Tibial artery (tissue), 4 donors: ENCODE measurements around the gene PRKD1.
A peak's percentile ranks its signal among the peaks of the same experiment; 100 is the strongest.

Experiments
- DNase-seq, 2 donors: peaks; one replicate each; pipeline ENCODE4 v3.0.0-alpha.2; 2019
- H3K27ac ChIP-seq, 2 donors: fragments of 200-600 bp; sonication (generic) in 1 of 2; 1 replicate in 1 of 2; 2 replicates in 1 of 2; pipeline ENCODE4 v1.5.1; 2018 to 2019; ENCODE audit warnings: mild to moderate bottlenecking in 1 of 2
- H3K27me3 ChIP-seq, 2 donors: fragments of 200-600 bp; sonication (generic) in 1 of 2; one replicate each; pipeline versions ENCODE4 v1.5.1 to v1.6.0; 2016 to 2019
- H3K36me3 ChIP-seq, 3 donors: fragments of 200-600 bp; sonication (generic) in 2 of 3; one replicate each; pipeline ENCODE4 v1.5.1; 2016 to 2019; ENCODE audit warnings: mild to moderate bottlenecking in 2 of 3
- H3K4me1 ChIP-seq, 4 donors: fragments of 200-600 bp; sonication (generic) in 2 of 4; 1 replicate in 3 of 4; 2 replicates in 1 of 4; pipeline ENCODE4 v1.5.1; 2016 to 2019
- H3K4me3 ChIP-seq, 2 donors: fragments of 200-600 bp; sonication (generic) in 1 of 2; 1 replicate in 1 of 2; 2 replicates in 1 of 2; pipeline ENCODE4 v1.5.1; 2018 to 2019; ENCODE audit warnings: mild to moderate bottlenecking in 2 of 2
- H3K9me3 ChIP-seq, 3 donors: fragments of 200-600 bp; sonication (generic) in 1 of 3; one replicate each; pipeline ENCODE4 v1.5.1; 2016 to 2019
- CTCF ChIP-seq, 2 experiments: fragments of 200-600 bp in 1 of 2; fragments of 450-650 bp in 1 of 2; IDR thresholded peaks; one replicate each; pipeline ENCODE4 v1.5.1; 2017 to 2019; ENCODE audit warnings: antibody characterized with exemption in 2 of 2, mild to moderate bottlenecking in 1 of 2, moderate library complexity in 1 of 2
- intact Hi-C: fragments of 100-400 bp; cut with DNase I; formaldehyde crosslinking; loops from one replicate; pipeline ENCODE4 v1.15.0; 2023; ENCODE audit warnings: low total_unique reads

The PRKD1 gene

GRCh38 chr14:29587761-29588470 lies 339.7 kb downstream of the PRKD1 start:
- Histone ChIP-seq H3K36me3 (no peaks in the 10 kb centered on the region), H3K9me3 (no peaks in the 10 kb centered on the region), H3K27ac (no peak overlapping the region), H3K27me3 (no peaks in the 10 kb centered on the region), H3K4me1 (peaks cover 0 to 40% (median 2%) of the 10 kb centered on the region in 4 donors), H3K4me3 (no peak overlapping the region)
- no peak for TF ChIP-seq CTCF (IDR thresholded peaks at IDR 0.05)
- DNase-seq, result no peak
- intact Hi-C loops, result no loop called here

GRCh38 chr14:29587046-29587445 lies 340.6 kb downstream of the PRKD1 start:
- Histone ChIP-seq H3K27me3 (no peaks in the 10 kb centered on the region), H3K9me3 (no peaks in the 10 kb centered on the region), H3K4me1 (peaks cover 0 to 40% (median 2%) of the 10 kb centered on the region in 4 donors), H3K4me3 (no peak overlapping the region), H3K36me3 (no peaks in the 10 kb centered on the region), H3K27ac (peak overlapping the region; percentile 3 to 12)
- no peak for DNase-seq
- no peak for TF ChIP-seq CTCF (IDR thresholded peaks at IDR 0.05)
- intact Hi-C loops, result no loop called here

- H3K4me3 ChIP-seq, result no peak overlapping the region
- TF ChIP-seq CTCF (IDR thresholded peaks at IDR 0.05), result no peak
- peaks cover 0 to 40% (median 2%) of the 10 kb centered on the region in 4 donors for H3K4me1 ChIP-seq
- no peaks in the 10 kb centered on the region for H3K9me3 ChIP-seq
- intact Hi-C loops, result no loop called here
- H3K27me3 ChIP-seq, result no peaks in the 10 kb centered on the region
- H3K27ac ChIP-seq, result no peak overlapping the region
- no peaks in the 10 kb centered on the region for H3K36me3 ChIP-seq
- peak; percentile 69 to 74 for DNase-seq
Observed at GRCh38 chr14:29584992-29585391, 342.7 kb downstream of the PRKD1 start.

- Histone ChIP-seq H3K4me3 (no peak overlapping the region), H3K36me3 (peaks cover 11 to 16% (median 13%) of the 10 kb centered on the region in 3 donors), H3K27me3 (no peaks in the 10 kb centered on the region), H3K9me3 (no peaks in the 10 kb centered on the region), H3K4me1 (peaks cover 0 to 15% (median 2%) of the 10 kb centered on the region in 4 donors), H3K27ac (no peak overlapping the region)
- intact Hi-C loops, result no loop called here
- DNase-seq, result no peak
- TF ChIP-seq CTCF (IDR thresholded peaks at IDR 0.05), result no peak
Observed at GRCh38 chr14:29580763-29581162, 346.9 kb downstream of the PRKD1 start.

- H3K36me3 ChIP-seq, result peaks cover 11 to 16% (median 13%) of the 10 kb centered on the region in 3 donors
- intact Hi-C loops, result no loop called here
Observed at GRCh38 chr14:29579838-29580237, 347.8 kb downstream of the PRKD1 start.

More at GRCh38 chr14:29579838-29580237, 347.8 kb downstream of the PRKD1 start:
- Histone ChIP-seq H3K27me3 (no peaks in the 10 kb centered on the region), H3K9me3 (no peaks in the 10 kb centered on the region), H3K4me1 (peaks cover 0 to 6% (median 2%) of the 10 kb centered on the region in 4 donors), H3K4me3 (no peak overlapping the region), H3K27ac (no peak overlapping the region)
- TF ChIP-seq CTCF (IDR thresholded peaks at IDR 0.05), result no peak
- no peak for DNase-seq
